K562 (cell line): ENCODE results near the gene DAZAP1. TPM values are rescaled to one million over a fixed set of nuclear protein-coding genes. Genes with fewer than 3 reads are reported as not detected.
A peak's percentile ranks its signal among the peaks of the same experiment; 100 is the strongest.

Experiments used
- ARID4B ChIP-seq: sonication (generic); formaldehyde crosslinking; IDR thresholded peaks from 2 replicates; pipeline ENCODE4 v1.8.0; 2022; ENCODE audit warnings: mild to moderate bottlenecking, missing genetic modification reagents
- CBFB ChIP-seq: sonication (generic); formaldehyde crosslinking; IDR thresholded peaks from 2 replicates; pipeline ENCODE4 v1.4.0; 2020; ENCODE audit warnings: mild to moderate bottlenecking, missing genetic modification reagents
- NKRF ChIP-seq: fragments of 450-650 bp; IDR thresholded peaks from 2 replicates; pipeline ENCODE4 v1.6.1; 2016; ENCODE audit warnings: borderline replicate concordance
- NR0B1 ChIP-seq: fragments of 450-650 bp; IDR thresholded peaks from one replicate; pipeline ENCODE4 v1.6.1; 2018; ENCODE audit warnings: mild to moderate bottlenecking, moderate library complexity; ENCODE audit not compliant: partially characterized antibody
- RAD51 ChIP-seq: fragments of 450-650 bp; IDR thresholded peaks from 2 replicates; pipeline ENCODE4 v1.7.1; 2016; ENCODE audit warnings: low read depth, mild to moderate bottlenecking, borderline replicate concordance
- polyA plus RNA-seq, 8 experiments: library from polyadenylated mRNA; depleted of rRNA in 4 of 8; stranded (reverse) in 5 of 8; unstranded in 3 of 8; fragments of >200 nt; fragmentation: Nextera tagmentation in 2 of 8; fragmentation: Illumina TruSeq in 1 of 8; extraction: Ambion mirVana in 2 of 8; extraction: Trizol in 1 of 8; gene quantifications; 2 replicates each; pipeline versions ENCODE4 v1.2.1 to v1.2.3, GENCODE V29; 2011 to 2014; ENCODE audit warnings: inconsistent platforms in 1 of 8, missing spikeins in 1 of 8
- total RNA-seq, 7 experiments: library from RNA; depleted of rRNA in 6 of 7; stranded (reverse); fragments of >200 nt in 6 of 7; fragmentation: Illumina TruSeq in 2 of 7; extraction: Trizol in 2 of 7; gene quantifications; 2 replicates each; pipeline versions ENCODE4 v1.2.1 to v1.2.3, GENCODE V29; 2011 to 2021; ENCODE audit warnings: low replicate concordance in 1 of 7

Gene DAZAP1
- total and polyA plus RNA-seq, 9 of the 15 experiments (the other 6 are each of a cell fraction or from before 2014, with no cell fraction given), result 10.8 to 289 (median 142) TPM

DNA sequence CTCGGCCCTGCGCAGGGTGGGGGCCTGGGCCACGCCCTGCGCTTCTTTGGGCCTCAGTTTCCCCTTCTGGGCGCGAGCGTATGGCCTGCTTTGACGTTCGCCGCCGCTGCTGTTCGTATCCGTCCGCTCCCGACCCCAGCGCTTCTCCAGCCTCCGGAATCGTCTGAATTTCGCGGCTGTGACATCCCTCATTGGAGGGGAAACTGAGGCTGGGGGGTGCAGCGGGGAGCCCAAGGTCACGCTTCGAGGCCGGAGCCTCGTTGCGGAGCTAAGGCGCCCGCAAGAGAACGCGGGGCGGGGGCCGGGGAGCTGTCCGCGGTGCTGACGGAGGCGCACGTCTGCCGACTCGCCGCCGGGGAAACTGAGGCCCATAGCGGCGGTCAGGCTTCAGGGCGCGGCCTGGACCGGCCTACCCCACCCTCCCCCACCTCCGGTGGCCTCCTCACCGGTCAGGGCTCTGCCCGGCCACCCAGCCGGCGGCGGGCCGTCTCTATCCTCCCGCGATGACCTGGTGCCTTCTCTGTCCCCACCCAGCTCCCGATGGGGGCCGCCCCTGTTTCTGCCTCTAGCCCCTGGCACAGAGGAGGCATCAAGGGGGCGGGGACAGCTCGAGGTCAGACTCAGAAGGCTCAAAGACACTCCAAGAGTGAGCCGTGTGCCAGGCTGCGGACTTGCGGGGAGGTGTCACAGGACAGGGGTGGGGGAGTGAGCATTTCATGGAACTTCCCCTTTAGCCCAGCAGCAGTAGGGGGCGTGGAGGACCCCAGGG is 39.5 kb downstream of the DAZAP1 start (continued):
- TF ChIP-seq RAD51, result no peak
- TF ChIP-seq ARID4B (CRISPR knock-in tag), result peak; percentile 71
- TF ChIP-seq CBFB (CRISPR knock-in tag), result 0 out of 2 replicates have a peak, but pooled peaks have one; percentile 21
- TF ChIP-seq NKRF, result 0 out of 2 replicates have a peak, but pooled peaks have one; percentile 31
- no peak for TF ChIP-seq NR0B1
